CMK (cell line): ENCODE measurements around the gene CA10.

Experiments used
- DNase-seq: peaks from one replicate; pipeline ENCODE4 v3.0.0-alpha.2; 2010; ENCODE audit warnings: low read depth

Gene CA10

GRCh38 chr17:51643702-51644490 is 514.6 kb downstream of the CA10 start:
- DNase-seq: no peak

- no peak for DNase-seq
Observed at GRCh38 chr17:51642029-51642428, 516.5 kb downstream of the CA10 start.

- DNase-seq: no peak
Observed at GRCh38 chr17:51640108-51640622, 518.3 kb downstream of the CA10 start.

GRCh38 chr17:51638971-51639370 is 519.5 kb downstream of the CA10 start:
- no peak for DNase-seq

DNA sequence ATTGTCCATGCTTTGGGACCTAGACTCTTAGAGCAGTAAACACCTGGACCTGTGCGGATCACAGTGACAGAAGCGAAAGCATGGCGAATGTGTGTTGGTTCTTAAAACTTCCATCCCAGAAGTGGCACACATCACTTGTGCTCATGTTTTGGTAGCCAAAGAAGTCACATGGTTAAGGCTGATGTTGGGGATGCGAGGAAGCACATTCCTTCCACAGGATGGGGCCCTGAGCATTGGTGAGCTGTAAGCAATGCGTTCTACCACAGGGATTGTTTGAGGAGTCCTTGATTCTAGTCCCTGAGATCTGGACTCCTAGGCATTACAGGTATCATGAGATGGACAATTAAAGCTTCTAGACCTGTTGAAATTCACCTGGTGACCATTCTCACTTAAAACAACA is 522.2 kb downstream of the CA10 start:
- DNase-seq: no peak

GRCh38 chr17:51630101-51630671 is 528.3 kb downstream of the CA10 start:
- DNase-seq: no peak

- DNase-seq: no peak
Observed at GRCh38 chr17:51629232-51629631, 529.3 kb downstream of the CA10 start.

GRCh38 chr17:51627779-51628178 is 530.7 kb downstream of the CA10 start:
- no peak for DNase-seq

- DNase-seq: no peak
Observed at GRCh38 chr17:51618476-51618875, 540.0 kb downstream of the CA10 start.

DNA sequence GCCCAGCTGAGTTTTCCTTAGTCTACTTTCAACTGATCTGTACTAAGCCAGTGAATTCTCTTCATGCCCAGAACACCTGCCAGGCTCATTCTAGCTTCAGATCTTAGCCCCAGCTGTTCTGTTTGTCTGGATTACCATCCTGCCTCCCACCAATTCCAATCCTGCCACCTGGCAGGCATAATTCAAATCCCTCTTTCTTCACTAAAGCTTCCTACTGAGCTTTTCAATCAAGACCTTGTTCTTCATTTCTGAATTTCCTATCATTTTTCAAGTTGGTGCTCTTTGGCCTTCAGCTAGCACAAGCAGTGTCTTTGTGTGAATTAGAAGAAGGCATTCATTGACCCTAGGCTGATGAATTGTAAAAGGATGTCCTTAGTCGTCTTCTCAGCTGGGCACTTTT is 540.5 kb downstream of the CA10 start:
- DNase-seq: no peak

DNA sequence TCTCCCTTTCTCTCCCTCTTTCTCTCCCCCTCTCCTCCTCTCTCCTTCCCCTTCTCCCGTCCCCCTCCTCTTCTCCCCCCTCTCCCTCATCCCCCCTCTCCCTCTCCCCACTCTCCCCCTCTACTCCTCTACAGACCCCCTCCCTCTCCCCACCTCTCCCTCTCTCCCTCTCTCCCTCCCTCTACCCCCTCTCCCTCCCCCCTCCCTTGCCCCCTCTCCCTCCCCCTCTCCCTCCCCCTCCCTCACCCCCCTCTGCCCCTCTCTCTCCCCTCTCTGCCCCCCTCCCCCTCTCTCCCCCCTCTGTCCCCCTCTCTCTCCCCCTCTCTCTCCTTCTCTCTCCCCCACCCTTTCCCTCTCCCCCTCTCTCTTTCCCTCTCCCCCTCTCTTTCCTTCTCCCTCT is 545.3 kb downstream of the CA10 start:
- DNase-seq: no peak

GRCh38 chr17:51612692-51613091 is 545.8 kb downstream of the CA10 start:
- no peak for DNase-seq

- no peak for DNase-seq
Observed at GRCh38 chr17:51611585-51611984, 546.9 kb downstream of the CA10 start.

DNA sequence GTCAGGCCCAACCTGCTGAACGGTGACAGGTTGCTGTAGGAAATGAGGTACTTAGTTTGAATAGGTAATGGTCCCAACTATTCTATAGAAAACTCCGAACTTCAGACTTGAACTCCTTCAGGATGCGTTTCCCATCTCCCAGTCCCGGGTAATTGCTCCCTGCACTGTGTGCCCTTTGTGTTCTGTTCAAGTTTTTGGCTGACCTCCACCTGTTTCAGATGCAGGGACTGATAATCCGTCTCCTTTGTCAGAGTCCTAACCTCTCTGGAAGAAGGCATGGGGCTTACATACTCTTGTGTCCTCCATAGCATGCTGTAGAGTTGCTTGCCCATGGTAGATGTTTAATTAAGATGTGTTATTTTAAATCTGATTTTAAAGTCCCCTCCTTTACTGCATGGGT is 547.7 kb downstream of the CA10 start:
- DNase-seq: no peak

GRCh38 chr17:51610155-51610554 is 548.4 kb downstream of the CA10 start:
- DNase-seq: no peak

DNA sequence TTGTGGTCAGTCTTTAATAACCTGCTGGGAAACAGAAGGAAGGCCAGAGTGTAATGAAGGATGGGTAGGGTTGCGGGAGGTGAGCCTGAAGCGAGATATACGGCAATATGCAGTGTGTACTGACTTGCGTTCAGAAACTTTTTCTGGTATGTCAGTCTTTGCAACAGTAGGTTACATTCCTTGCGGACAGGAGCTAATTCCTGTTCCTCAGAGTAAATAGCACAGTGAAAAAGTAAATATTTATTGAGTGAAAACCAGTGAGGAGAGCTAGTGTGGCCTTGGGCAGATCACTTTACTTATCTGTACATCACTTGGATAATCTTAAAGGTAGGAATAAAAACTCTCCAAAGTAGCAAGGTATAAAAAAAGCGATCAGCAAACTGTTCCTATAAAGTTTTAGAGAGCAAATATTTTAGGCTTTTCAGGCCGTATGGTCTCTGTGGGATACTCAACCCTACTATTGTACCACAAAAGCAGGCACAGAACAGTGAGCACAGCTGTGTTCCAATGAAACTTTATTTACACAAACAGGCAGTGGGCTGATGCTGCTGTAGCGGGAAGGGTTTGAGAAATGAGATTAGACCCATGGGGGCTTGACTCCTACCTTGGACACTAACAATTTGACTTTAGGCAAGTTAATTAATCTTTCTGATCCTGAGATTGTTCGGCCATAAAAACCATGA is 550.1 kb downstream of the CA10 start:
- DNase-seq: no peak

GRCh38 chr17:51607512-51607911 is 551.0 kb downstream of the CA10 start:
- no peak for DNase-seq

DNA sequence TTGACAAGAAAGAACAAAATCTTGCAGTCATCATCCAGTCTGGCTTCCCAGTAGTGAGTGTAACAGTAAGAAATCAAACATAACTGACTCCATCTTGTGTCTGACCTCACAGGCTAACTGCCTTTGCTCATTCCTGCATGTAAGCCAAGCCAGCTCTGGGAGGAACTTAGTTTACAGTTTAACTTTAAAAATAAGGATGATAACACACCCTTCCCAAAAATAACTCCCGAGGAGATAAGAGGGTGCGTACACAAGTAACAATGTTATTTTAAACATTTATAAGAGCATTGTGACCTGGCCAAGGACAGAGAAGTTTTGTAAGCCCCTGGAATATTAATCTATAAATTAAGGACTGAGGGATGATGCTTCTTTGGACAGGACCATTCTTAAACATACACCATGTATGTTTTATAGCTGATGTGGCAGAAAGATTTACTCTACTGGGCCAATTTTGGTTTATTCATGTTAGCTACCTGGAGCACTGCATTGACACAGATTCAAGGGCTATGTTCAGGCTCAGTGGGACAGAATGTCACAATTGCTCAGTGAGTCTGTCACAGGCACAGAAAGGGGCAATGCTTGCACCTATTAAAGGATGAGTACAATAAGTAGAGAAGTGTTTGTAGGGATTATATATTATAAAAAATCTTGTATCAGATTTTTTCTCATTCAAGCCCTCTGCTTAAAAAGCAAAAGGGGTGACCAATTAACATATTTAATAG is 554.1 kb downstream of the CA10 start:
- no peak for DNase-seq

DNA sequence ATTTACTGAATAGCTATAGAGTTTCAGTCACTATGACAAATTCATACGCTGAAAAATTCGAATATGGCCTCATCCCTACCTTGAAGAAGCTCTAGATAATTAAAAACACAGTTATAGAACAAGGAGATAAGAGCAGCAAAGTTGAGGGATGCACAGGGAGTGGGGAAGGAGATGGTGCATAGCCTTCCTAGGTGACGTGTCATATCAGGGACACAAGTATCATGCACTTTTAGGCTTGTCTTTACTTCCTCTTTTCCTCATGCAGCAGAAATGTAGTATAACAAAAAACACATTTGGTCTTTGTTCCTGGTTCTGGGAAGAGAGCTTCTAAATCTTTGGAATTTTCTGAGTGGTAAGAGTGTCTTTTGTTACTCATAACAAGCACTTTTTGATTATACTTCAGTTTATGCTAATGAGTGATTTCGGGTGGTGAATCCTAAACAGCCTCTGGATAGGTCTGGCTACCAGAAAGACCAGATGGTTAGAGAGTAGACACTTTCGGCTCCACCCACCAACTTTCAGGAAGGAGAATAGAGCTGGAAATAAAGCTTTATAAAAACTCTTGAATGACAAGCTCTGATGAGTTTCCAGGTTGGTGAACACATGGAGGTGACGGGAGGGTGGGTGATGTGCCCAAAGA is 556.8 kb downstream of the CA10 start:
- DNase-seq: no peak

DNA sequence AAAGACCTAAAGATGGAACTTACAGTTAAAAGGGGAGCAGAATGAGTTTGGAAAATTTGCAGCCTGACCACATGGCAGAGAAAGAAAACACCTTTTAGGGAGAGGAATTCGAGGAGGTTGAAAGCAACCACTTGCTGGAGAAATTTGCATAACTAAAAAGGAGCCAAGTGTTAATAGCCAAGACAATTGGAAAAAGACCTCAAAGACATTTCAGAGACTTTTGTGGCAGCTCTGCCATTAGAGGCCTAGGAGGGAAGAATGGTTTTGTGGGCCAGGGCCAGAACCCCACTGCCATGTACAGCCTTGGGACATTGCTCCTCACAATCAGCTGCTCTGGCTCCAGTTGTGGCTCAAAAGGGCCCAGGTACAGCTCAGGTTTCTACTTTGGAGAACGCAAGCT is 559.7 kb downstream of the CA10 start:
- no peak for DNase-seq

- no peak for DNase-seq
Observed at GRCh38 chr17:51597345-51597744, 561.2 kb downstream of the CA10 start.

DNA sequence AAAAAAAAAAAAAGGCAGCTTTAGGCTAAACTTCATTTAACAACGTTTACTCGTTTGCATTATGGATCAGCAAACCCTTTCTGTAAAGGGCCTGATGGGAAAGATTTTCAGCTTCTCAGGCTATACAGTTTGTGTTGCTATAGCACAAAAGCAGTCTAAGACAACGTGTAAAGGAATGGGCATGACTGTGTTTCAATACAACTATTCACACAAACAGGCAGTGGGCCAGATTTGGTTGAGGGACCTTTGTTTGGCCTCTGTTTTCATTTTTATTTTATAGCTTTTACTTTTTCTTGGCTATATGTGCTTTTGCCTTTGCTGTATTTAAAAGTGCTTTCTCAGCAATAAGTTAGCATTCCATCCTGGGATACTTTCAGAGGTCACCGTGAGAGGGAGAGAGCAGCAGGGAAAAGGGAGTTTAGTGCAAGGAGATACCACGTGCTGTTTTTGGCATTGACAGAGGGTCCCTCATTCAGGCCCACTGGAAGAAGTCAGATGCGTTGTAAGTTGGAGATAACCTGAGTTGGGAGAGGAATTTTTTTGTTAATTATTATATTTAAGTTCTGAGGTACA is 562.6 kb downstream of the CA10 start:
- DNase-seq: no peak
